MCF 10A (cell line): ENCODE measurements around the gene FAM219B. TPM values are rescaled to one million over a fixed set of nuclear protein-coding genes. Genes with fewer than 3 reads are reported as not detected.

Source experiments
- BruUV-seq: library from RNA; stranded (reverse); fragments of 400-500 nt; replicated peaks from 2 replicates; lab custom pipeline; 2021; lab: Mats Ljungman, UMichigan
- CTCF ChIA-PET: fragments of 300-600 bp; sonication (Branson Sonifier 250); formaldehyde crosslinking; extraction: SDS; loops from one replicate; lab custom pipeline; 2021; ENCODE audit warnings: antibody characterized with exemption, inconsistent platforms; lab: Yijun Ruan, JAX
- POLR2A ChIA-PET: fragments of 300-600, 350-650 bp; sonication (Branson Sonifier 250); formaldehyde crosslinking; extraction: SDS; loops from one replicate; lab custom pipeline; 2020; ENCODE audit warnings: antibody characterized with exemption, inconsistent platforms; lab: Yijun Ruan, JAX
- DNase-seq: peaks from one replicate; pipeline ENCODE4 v3.0.0-alpha.2; 2018; ENCODE audit not compliant: unreplicated experiment
- H3K27ac Mint-ChIP-seq: one replicate; pipeline ENCODE4 v1.8.0; 2022; ENCODE audit warnings: mild to moderate bottlenecking, low read depth, mixed read lengths; ENCODE audit not compliant: unreplicated experiment
- H3K27me3 Mint-ChIP-seq: one replicate; pipeline ENCODE4 v1.8.0; 2022; ENCODE audit warnings: mixed read lengths; ENCODE audit not compliant: insufficient read depth, unreplicated experiment
- H3K36me3 Mint-ChIP-seq: one replicate; pipeline ENCODE4 v1.8.0; 2022; ENCODE audit warnings: mild to moderate bottlenecking, moderate library complexity, mixed read lengths; ENCODE audit not compliant: insufficient read depth, unreplicated experiment
- H3K4me1 Mint-ChIP-seq: one replicate; pipeline ENCODE4 v1.8.0; 2022; ENCODE audit warnings: mixed read lengths; ENCODE audit not compliant: insufficient read depth, unreplicated experiment
- H3K4me3 Mint-ChIP-seq: one replicate; pipeline ENCODE4 v1.8.0; 2022; ENCODE audit warnings: mild to moderate bottlenecking, moderate library complexity, mixed read lengths; ENCODE audit not compliant: unreplicated experiment
- H3K9me3 Mint-ChIP-seq: one replicate; pipeline ENCODE4 v1.8.0; 2022; ENCODE audit warnings: mixed read lengths; ENCODE audit not compliant: unreplicated experiment
- CTCF ChIP-seq: fragments of 200-600 bp; IDR thresholded peaks from one replicate; pipeline ENCODE4 v1.8.0; 2022; ENCODE audit warnings: antibody characterized with exemption, mild to moderate bottlenecking; ENCODE audit not compliant: unreplicated experiment
- intact Hi-C: fragments of 100-400 bp; cut with micrococcal nuclease; formaldehyde crosslinking; loops from 2 replicates; pipeline ENCODE4 v1.14.1; 2022
- total RNA-seq: library from RNA; stranded (reverse); gene quantifications from 2 replicates; pipeline ENCODE4 v1.2.3, GENCODE V29; 2022

Gene FAM219B
- total RNA-seq, 1 experiment from 2014 or later = 62.9 TPM

- DNase-seq = peak; percentile 63
- no peaks in the 10 kb centered on the region for H3K27me3 Mint-ChIP-seq
- BruUV-seq = no TSS peak
- peaks cover 4% of the 10 kb centered on the region for H3K36me3 Mint-ChIP-seq
- ChIA-PET POLR2A (interaction anchor here (0.6 to 1.3 kb wide), 3 partner anchors 40 to 588 kb away, joined by 3 read pairs; partner anchors contain the start of genes FAM219B and RPP25), CTCF (interaction anchor here (0.7 kb wide), 3 partner anchors 72 to 120 kb away, joined by 3 to 6 read pairs (median 3); no protein-coding TSS in a partner anchor)
- no peak overlapping the region for H3K4me3 Mint-ChIP-seq
- H3K9me3 Mint-ChIP-seq = no peaks in the 10 kb centered on the region
- TF ChIP-seq CTCF = no peak
- peaks cover 44% of the 10 kb centered on the region for H3K4me1 Mint-ChIP-seq
- H3K27ac Mint-ChIP-seq = peak overlapping the region; percentile 74
- intact Hi-C loops = no loop called here
These were observed 40.6 kb downstream of the FAM219B start for GRCh38 chr15:74866090-74866489.

GRCh38 chr15:74865316-74865715, 41.3 kb downstream of the FAM219B start:
- BruUV-seq = no TSS peak
- intact Hi-C loops = no loop called here
- H3K9me3 Mint-ChIP-seq = no peaks in the 10 kb centered on the region
- ChIA-PET POLR2A (interaction anchor here (1.7 kb wide), 1 partner anchor 41 kb away, joined by 5 read pairs; the partner anchor contains the start of gene FAM219B), CTCF (interaction anchor here (0.6 to 1.1 kb wide), 2 partner anchors 37 to 83 kb away, joined by 3 read pairs; partner anchors contain the start of gene CSK)
- peaks cover 37% of the 10 kb centered on the region for H3K4me1 Mint-ChIP-seq
- no peaks in the 10 kb centered on the region for H3K27me3 Mint-ChIP-seq
- TF ChIP-seq CTCF = no peak
- peaks cover 6% of the 10 kb centered on the region for H3K36me3 Mint-ChIP-seq
- no peak overlapping the region for H3K4me3 Mint-ChIP-seq
- H3K27ac Mint-ChIP-seq = peak overlapping the region; percentile 74
- no peak for DNase-seq

- H3K4me1 Mint-ChIP-seq = peaks cover 26% of the 10 kb centered on the region
These were observed 42.4 kb downstream of the FAM219B start for GRCh38 chr15:74864296-74864695.

More at GRCh38 chr15:74864296-74864695, 42.4 kb downstream of the FAM219B start:
- no peak for DNase-seq
- Mint-ChIP-seq H3K27ac (no peak overlapping the region), H3K4me3 (no peak overlapping the region), H3K36me3 (peaks cover 9% of the 10 kb centered on the region), H3K9me3 (no peaks in the 10 kb centered on the region), H3K27me3 (no peaks in the 10 kb centered on the region)
- POLR2A ChIA-PET = interaction anchor here (1.3 to 1.7 kb wide), 2 partner anchors 22 to 42 kb away, joined by 4 to 5 read pairs; partner anchors contain the start of gene FAM219B
- intact Hi-C loops = no loop called here
- CTCF ChIA-PET = interaction anchor here (0.7 to 0.8 kb wide), 2 partner anchors 36 to 337 kb away, joined by 3 read pairs; partner anchors contain the start of gene C15orf39
- no TSS peak for BruUV-seq
- TF ChIP-seq CTCF = no peak
